PC-9 (cell line): ENCODE data around the gene ARIH2. TPM values are rescaled to one million over a fixed set of nuclear protein-coding genes. Genes with fewer than 3 reads are reported as not detected.

Source experiments
- BruUV-seq: library from RNA; stranded (reverse); fragments of 400-500 nt; replicated peaks from 2 replicates; lab custom pipeline; 2021; lab: Mats Ljungman, UMichigan
- CTCF ChIA-PET: fragments of 300-600 bp; sonication (Branson Sonifier 250); formaldehyde crosslinking; loops from one replicate; lab custom pipeline; 2022; ENCODE audit warnings: antibody characterized with exemption; lab: Charles Lee
- POLR2A ChIA-PET: fragments of 300-600 bp; sonication (Branson Sonifier 250); formaldehyde crosslinking; loops from one replicate; lab custom pipeline; 2022; ENCODE audit warnings: antibody characterized with exemption; ENCODE audit not compliant: unreplicated experiment; lab: Charles Lee
- DNase-seq, 2 experiments: peaks; one replicate each; pipeline versions ENCODE4 v3.0.0 to v3.0.0-alpha.2; 2015 to 2022; ENCODE audit warnings: mixed read lengths in 1 of 2
- H2AFZ ChIP-seq: fragments of 200-600 bp; sonication (generic); 2 replicates; pipeline ENCODE4 v1.8.1; 2017; ENCODE audit warnings: antibody characterized with exemption
- H3F3A ChIP-seq: fragments of 200-600 bp; sonication (generic); 2 replicates; pipeline ENCODE4 v1.8.1; 2017; ENCODE audit warnings: antibody characterized with exemption, mild to moderate bottlenecking, low read depth; ENCODE audit not compliant: insufficient read depth
- H3K27ac ChIP-seq: fragments of 200-600 bp; sonication (generic); 2 replicates; pipeline ENCODE4 v1.6.1; 2016; ENCODE audit warnings: mixed run types
- H3K27me3 ChIP-seq: fragments of 200-600 bp; sonication (generic); 2 replicates; pipeline ENCODE4 v1.6.1; 2016; ENCODE audit warnings: low read depth, mixed run types; ENCODE audit not compliant: insufficient read depth
- H3K36me3 ChIP-seq: fragments of 200-600 bp; sonication (generic); 2 replicates; pipeline ENCODE4 v1.6.1; 2016; ENCODE audit warnings: low read depth, mixed run types
- H3K4me1 ChIP-seq: fragments of 200-600 bp; sonication (generic); replicated peaks from 2 replicates; pipeline ENCODE4 v1.6.1; 2016; ENCODE audit warnings: mixed run types; ENCODE audit not compliant: insufficient read depth
- H3K4me2 ChIP-seq: fragments of 200-600 bp; sonication (generic); 2 replicates; pipeline ENCODE4 v1.6.1; 2017; ENCODE audit warnings: mixed run types
- H3K4me3 ChIP-seq: fragments of 200-600 bp; sonication (generic); 2 replicates; pipeline ENCODE4 v1.6.1; 2016; ENCODE audit warnings: mixed run types
- H3K79me2 ChIP-seq: fragments of 200-600 bp; sonication (generic); 2 replicates; pipeline ENCODE4 v1.6.1; 2017; ENCODE audit warnings: low read depth, mixed run types
- H3K9me2 ChIP-seq: fragments of 200-600 bp; sonication (generic); 2 replicates; pipeline ENCODE4 v1.8.1; 2017; ENCODE audit warnings: mild to moderate bottlenecking; ENCODE audit not compliant: insufficient read depth
- H3K9me3 ChIP-seq: fragments of 200-600 bp; sonication (generic); 2 replicates; pipeline ENCODE4 v1.8.1; 2016; ENCODE audit warnings: low read depth; ENCODE audit not compliant: insufficient read depth
- H4K20me1 ChIP-seq: fragments of 200-600 bp; sonication (generic); 2 replicates; pipeline ENCODE4 v1.8.1; 2017; ENCODE audit not compliant: insufficient read depth
- EZH2 ChIP-seq: fragments of 200-600 bp; sonication (generic); IDR thresholded peaks from 2 replicates; pipeline ENCODE4 v1.8.0; 2017; ENCODE audit warnings: antibody characterized with exemption, low read depth
- intact Hi-C: fragments of 100-400 bp; cut with micrococcal nuclease; formaldehyde crosslinking; loops from one replicate; pipeline ENCODE4 v1.10.0; 2022; ENCODE audit not compliant: unreplicated experiment
- total RNA-seq: library from RNA; stranded (reverse); gene quantifications from 2 replicates; pipeline ENCODE4 v1.2.3, GENCODE V29; 2021
- TF ChIP-seq, protein P1 (sequence below): fragments of 200-600 bp; sonication (generic); conservative IDR thresholded peaks from 2 replicates; pipeline ENCODE4 v1.6.1; 2017; ENCODE audit warnings: mixed run types, antibody characterized with exemption, mild to moderate bottlenecking, moderate library complexity

Gene ARIH2
- total RNA-seq, 1 experiment from 2014 or later, result 86.1 TPM

DNA sequence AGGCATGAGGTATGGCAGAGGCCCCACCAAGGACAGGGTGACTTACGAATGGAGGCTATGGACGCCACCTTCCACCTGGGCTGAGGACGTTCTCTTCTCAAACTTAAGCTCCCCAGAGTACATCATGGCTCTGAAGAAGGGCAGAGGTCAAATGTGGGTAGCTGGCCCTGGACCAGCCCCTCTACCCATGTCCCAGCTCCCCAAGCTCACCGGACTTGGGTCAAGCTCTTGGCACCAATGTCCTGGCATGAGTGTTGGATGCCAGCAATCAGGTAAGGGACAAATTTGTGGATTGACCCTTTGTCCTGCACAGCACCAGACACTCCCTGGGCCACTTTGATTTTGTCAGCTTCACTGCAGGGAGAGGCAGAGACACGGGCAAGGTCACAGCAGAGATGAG lies 105.8 kb downstream of the ARIH2 start:
- BruUV-seq, result no TSS peak
- no peak overlapping the region for H3K27ac ChIP-seq
- H3K27me3 ChIP-seq, result no peaks in the 10 kb centered on the region
- peaks cover 78% of the 10 kb centered on the region for H3K79me2 ChIP-seq
- H3K9me3 ChIP-seq, result no peaks in the 10 kb centered on the region
- H3K36me3 ChIP-seq, result peaks cover 14% of the 10 kb centered on the region; the same call in 1 of the 2 replicates
- POLR2A ChIA-PET, result no interaction called here
- TF ChIP-seq, protein P1, sequence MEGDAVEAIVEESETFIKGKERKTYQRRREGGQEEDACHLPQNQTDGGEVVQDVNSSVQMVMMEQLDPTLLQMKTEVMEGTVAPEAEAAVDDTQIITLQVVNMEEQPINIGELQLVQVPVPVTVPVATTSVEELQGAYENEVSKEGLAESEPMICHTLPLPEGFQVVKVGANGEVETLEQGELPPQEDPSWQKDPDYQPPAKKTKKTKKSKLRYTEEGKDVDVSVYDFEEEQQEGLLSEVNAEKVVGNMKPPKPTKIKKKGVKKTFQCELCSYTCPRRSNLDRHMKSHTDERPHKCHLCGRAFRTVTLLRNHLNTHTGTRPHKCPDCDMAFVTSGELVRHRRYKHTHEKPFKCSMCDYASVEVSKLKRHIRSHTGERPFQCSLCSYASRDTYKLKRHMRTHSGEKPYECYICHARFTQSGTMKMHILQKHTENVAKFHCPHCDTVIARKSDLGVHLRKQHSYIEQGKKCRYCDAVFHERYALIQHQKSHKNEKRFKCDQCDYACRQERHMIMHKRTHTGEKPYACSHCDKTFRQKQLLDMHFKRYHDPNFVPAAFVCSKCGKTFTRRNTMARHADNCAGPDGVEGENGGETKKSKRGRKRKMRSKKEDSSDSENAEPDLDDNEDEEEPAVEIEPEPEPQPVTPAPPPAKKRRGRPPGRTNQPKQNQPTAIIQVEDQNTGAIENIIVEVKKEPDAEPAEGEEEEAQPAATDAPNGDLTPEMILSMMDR, result no peak
- no peak for TF ChIP-seq EZH2
- peaks cover 49% of the 10 kb centered on the region for H3F3A ChIP-seq
- no peak for DNase-seq
- H4K20me1 ChIP-seq, result no peaks in the 10 kb centered on the region; the same call in 1 of the 2 replicates
- no peaks in the 10 kb centered on the region for H3K9me2 ChIP-seq
- no peak overlapping the region for H3K4me3 ChIP-seq
- no peak overlapping the region for H3K4me2 ChIP-seq
- CTCF ChIA-PET, result no interaction called here
- H3K4me1 ChIP-seq, result peaks cover 26% of the 10 kb centered on the region
- intact Hi-C loops, result no loop called here
- no peak overlapping the region for H2AFZ ChIP-seq

DNA sequence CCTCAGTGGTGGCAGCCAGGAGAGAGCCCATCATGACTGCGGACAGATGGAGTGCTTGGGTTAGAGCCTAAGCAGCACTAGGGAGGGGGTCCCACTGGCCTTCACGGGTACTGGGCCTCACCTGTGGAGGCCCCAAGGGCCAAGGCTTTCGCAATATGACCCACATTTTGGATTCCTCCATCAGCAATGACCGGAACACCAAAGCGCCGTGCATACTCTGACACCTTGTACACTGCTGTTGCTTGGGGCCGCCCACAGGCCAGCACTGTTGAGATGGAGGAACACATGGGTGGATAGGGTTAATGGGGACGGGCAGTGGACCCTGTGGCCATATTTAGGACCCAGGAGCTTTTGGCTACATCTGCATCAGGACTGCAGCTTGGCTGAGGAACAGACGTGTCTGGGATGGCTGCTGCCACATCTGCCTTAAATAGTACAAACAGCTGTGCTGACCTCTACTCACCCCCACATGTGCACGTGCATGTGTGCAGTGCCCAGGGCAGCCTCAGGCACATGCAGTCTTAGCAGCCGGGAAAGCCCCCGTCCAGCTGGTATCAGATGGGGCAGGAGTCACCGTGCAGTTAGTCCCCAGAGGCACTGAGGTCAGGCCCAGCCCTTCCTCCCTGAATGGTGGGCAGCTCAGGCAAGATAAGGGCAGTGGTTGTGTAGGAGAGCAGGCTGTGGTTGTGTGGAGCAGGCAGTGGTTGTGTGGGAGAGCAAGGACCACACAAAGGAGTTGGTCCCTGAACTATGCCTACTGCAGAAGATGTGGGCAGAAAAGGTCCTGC lies 106.6 kb downstream of the ARIH2 start:
- no peak overlapping the region for H3K4me2 ChIP-seq

DNA sequence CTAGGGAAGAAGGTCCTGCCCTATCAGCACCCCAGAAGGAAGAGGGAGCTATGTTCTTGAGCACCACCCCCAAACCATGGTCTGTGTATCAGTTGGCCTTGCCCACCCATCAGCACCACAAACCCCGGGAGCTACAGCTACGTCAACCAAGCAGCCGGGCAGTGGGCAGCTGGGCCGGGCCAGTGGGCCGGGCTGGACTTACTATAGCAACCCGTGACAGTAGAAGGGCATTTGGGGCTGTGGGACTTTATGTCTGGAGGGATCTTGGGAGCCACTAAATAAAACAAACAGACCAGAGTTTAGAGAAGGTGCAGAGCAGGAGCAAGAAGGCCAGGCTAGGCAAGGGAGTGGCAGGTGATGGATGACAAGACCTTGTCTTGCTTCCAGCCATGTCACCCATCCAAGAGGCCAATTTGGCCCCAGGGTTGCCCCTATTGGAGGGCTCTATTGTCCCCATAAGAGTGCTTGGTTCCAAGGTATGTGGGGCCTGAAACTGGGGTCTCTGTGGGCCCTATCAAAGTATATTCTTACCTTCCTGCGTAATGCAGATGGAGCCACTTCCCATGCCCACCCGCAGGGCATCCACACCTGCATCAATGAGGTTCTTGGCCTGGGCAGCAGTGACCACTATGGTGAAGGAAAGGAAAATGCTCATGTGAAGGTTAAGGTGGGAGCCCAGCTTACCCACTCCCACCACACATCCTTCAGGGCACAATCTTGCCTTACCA lies 107.3 kb downstream of the ARIH2 start:
- H3K4me3 ChIP-seq, result no peak overlapping the region
- H3K9me3 ChIP-seq, result no peaks in the 10 kb centered on the region
- H3F3A ChIP-seq, result peaks cover 52% of the 10 kb centered on the region
- CTCF ChIA-PET, result no interaction called here
- intact Hi-C loops, result loop anchor here (5.0 kb wide), 1 partner anchor 66 kb away; the partner anchor contains the start of gene QRICH1
- POLR2A ChIA-PET, result interaction anchor here (0.6 kb wide), 1 partner anchor 282 kb away, joined by 5 read pairs; no protein-coding TSS in a partner anchor
- H3K4me1 ChIP-seq, result peaks cover 19% of the 10 kb centered on the region
- no TSS peak for BruUV-seq
- no peaks in the 10 kb centered on the region for H3K27me3 ChIP-seq
- H4K20me1 ChIP-seq, result no peaks in the 10 kb centered on the region; the same call in 1 of the 2 replicates
- TF ChIP-seq, protein P1, result no peak
- TF ChIP-seq EZH2, result no peak
- peaks cover 14% of the 10 kb centered on the region; the same call in 1 of the 2 replicates for H3K36me3 ChIP-seq
- no peak for DNase-seq
- no peak overlapping the region for H3K4me2 ChIP-seq
- H3K27ac ChIP-seq, result no peak overlapping the region
- H3K9me2 ChIP-seq, result no peaks in the 10 kb centered on the region
- H2AFZ ChIP-seq, result no peak overlapping the region
- H3K79me2 ChIP-seq, result peaks cover 63% of the 10 kb centered on the region

More for the DNA sequence above, 106.6 kb downstream of the ARIH2 start:
- no peak overlapping the region for H2AFZ ChIP-seq
- H3K79me2 ChIP-seq, result peaks cover 70% of the 10 kb centered on the region
- no peaks in the 10 kb centered on the region; the same call in 1 of the 2 replicates for H4K20me1 ChIP-seq
- peaks cover 14% of the 10 kb centered on the region; the same call in 1 of the 2 replicates for H3K36me3 ChIP-seq
- ChIA-PET CTCF (no interaction called here), POLR2A (interaction anchor here (0.6 kb wide), 1 partner anchor 281 kb away, joined by 5 read pairs; no protein-coding TSS in a partner anchor)
- H3K9me3 ChIP-seq, result no peaks in the 10 kb centered on the region
- H3K27ac ChIP-seq, result no peak overlapping the region
- DNase-seq, result no peak
- H3F3A ChIP-seq, result peaks cover 50% of the 10 kb centered on the region
- no peaks in the 10 kb centered on the region for H3K27me3 ChIP-seq
- peaks cover 19% of the 10 kb centered on the region for H3K4me1 ChIP-seq
- H3K9me2 ChIP-seq, result no peaks in the 10 kb centered on the region
- no peak for TF ChIP-seq EZH2
- TF ChIP-seq, protein P1, result no peak
- no TSS peak for BruUV-seq
- H3K4me3 ChIP-seq, result no peak overlapping the region
- intact Hi-C loops, result loop anchor here (5.0 kb wide), 1 partner anchor 67 kb away; the partner anchor contains the start of gene QRICH1
